NCI-H1048 (cell line): ENCODE results near the gene WBP1L.
"Not testable (repeated sequence)": the region's sequence is repeated elsewhere in the genome, so short reads cannot be mapped to it uniquely, and the experiment has no call there.

Experiments used
- DNase-seq: peaks from one replicate; lab custom pipeline; 2025; lab: John Stamatoyannopoulos, UW

Gene WBP1L

GRCh38 chr10:102838276-102838927 is 94.7 kb downstream of the WBP1L start:
- not testable (repeated sequence) for DNase-seq

GRCh38 chr10:102841827-102842345 is 98.1 kb downstream of the WBP1L start:
- no peak for DNase-seq

- not testable (repeated sequence) for DNase-seq
These were observed 99.4 kb downstream of the WBP1L start for GRCh38 chr10:102843139-102843538.

GRCh38 chr10:102844190-102844776 is 100.5 kb downstream of the WBP1L start:
- DNase-seq = not testable (repeated sequence)

GRCh38 chr10:102845352-102845902 is 101.7 kb downstream of the WBP1L start:
- DNase-seq = no peak

- DNase-seq = no peak
These were observed 106.3 kb downstream of the WBP1L start for GRCh38 chr10:102850025-102850518.

- not testable (repeated sequence) for DNase-seq
These were observed 109.5 kb downstream of the WBP1L start for GRCh38 chr10:102853237-102853636.

- DNase-seq = not testable (repeated sequence)
These were observed 112.1 kb downstream of the WBP1L start for GRCh38 chr10:102855731-102856436.

- no peak for DNase-seq
These were observed 113.1 kb downstream of the WBP1L start for GRCh38 chr10:102856758-102857424.

GRCh38 chr10:102859911-102860310 is 116.2 kb downstream of the WBP1L start:
- DNase-seq = no peak

GRCh38 chr10:102863660-102864059 is 119.9 kb downstream of the WBP1L start:
- DNase-seq = no peak

GRCh38 chr10:102865620-102866019 is 121.9 kb downstream of the WBP1L start:
- no peak for DNase-seq
